RKO (cell line): Measurements from ENCODE around the gene GCAT.
"Not testable (repeated sequence)": the region's sequence is repeated elsewhere in the genome, so short reads cannot be mapped to it uniquely, and the experiment has no call there.

Experiments used
- DNase-seq: peaks from one replicate; pipeline ENCODE4 v3.0.0-alpha.2; 2016; ENCODE audit warnings: low spot score

The GCAT gene

DNA sequence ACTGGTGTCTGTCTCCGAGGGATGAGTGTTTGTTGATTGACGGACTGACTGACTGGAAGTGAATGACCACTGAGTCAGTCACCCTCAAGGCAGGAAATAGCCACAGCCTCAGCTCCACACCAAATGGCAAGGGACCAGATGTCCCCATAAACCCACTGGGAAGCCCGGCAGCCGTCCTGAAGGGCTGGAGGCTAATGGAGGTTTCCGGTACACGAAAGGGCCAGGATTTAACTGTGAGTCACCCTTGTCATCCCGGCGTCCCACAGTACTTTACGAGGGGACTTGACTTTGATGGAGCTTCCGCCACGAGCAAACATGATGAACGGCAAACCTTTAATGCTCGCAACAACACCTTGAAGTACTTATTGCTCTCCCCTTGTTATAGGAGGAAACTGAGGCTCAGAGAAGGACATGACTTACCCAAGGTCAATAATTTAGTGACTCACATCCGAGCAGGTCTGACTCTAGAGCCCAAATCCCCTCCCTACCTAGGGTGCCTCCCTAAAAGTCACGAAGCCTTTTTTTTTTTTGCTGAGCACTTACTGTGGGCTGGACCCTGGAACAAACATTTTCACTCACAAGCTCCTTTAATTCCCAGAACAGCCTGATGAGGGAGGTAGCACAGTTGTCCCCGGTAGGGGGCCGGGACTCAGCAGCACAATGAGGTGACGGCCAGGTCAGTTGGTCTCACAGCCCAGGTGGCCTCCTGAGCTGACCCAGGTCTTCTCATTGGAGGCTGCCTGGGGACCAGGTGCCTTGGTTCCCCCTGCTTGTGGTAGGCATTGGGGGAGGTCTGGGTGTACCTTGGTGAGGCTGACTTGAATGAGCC, 25.2 kb upstream of the GCAT start:
- DNase-seq: no peak

- no peak for DNase-seq
Observed at GRCh38 chr22:37784829-37785495, 22.8 kb upstream of the GCAT start.

DNA sequence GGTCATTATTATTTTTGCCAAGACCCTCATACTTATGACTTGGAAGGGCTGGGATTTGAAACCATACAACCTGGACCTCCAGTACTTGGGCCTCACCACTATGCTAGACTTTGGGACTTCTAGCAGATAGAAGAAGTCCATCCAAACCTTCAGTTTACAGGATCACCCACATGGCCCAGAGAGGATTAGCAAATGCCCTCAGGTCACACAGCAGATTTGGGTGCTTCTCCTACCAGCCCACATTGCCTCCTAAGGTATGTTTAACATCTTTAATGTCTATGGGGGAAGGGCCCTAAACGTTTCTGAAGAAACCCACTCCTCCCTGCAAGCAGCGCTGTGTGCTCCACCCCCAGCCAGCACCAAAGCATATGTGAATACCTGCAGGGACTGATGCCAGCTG, 17.5 kb upstream of the GCAT start:
- DNase-seq: no peak

DNA sequence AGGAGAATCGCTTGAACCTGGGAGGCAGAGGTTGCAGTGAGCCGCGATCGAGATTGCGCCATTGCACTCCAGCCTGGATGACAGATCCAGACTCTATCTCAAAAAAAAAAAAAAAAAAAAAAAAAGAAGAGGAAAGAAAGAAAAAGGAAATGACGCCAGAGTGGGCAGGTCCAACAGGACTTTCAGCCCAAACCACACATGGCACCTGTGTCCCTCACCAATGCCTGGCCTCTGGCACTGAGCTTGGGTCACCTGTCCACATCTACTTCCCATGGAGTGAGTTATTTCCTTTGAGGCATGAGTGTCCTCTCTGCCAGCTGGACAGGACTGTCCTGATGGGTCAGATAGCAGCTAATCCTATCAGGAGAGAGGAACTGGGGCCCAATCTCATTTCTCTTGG, 15.2 kb upstream of the GCAT start:
- no peak for DNase-seq

GRCh38 chr22:37794376-37794775, 13.4 kb upstream of the GCAT start:
- DNase-seq: no peak

- no peak for DNase-seq
Observed at GRCh38 chr22:37796079-37796478, 11.7 kb upstream of the GCAT start.

- DNase-seq: not testable (repeated sequence)
Observed at GRCh38 chr22:37797259-37797658, 10.5 kb upstream of the GCAT start.

- DNase-seq: no peak
Observed at GRCh38 chr22:37797874-37798500, 9.7 kb upstream of the GCAT start.

- not testable (repeated sequence) for DNase-seq
Observed at GRCh38 chr22:37799979-37800378, 7.8 kb upstream of the GCAT start.

DNA sequence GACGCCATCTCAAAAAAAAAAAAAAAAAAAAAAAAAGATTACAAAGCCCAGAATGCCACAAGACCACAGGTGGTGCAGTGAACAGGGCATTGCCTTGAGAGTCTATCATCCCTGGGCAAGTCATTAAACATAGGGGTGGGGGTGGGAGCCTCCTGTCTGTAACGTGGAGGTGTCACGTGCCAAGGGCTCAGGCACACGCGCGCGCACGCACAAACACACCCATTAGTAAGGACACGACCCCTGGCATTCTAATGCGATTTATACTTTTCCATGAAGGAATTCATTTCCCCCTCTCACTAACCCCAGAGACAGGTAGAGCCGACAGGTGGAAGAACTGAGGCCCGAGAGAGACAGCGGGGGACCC, 5.8 kb upstream of the GCAT start:
- DNase-seq: no peak

DNA sequence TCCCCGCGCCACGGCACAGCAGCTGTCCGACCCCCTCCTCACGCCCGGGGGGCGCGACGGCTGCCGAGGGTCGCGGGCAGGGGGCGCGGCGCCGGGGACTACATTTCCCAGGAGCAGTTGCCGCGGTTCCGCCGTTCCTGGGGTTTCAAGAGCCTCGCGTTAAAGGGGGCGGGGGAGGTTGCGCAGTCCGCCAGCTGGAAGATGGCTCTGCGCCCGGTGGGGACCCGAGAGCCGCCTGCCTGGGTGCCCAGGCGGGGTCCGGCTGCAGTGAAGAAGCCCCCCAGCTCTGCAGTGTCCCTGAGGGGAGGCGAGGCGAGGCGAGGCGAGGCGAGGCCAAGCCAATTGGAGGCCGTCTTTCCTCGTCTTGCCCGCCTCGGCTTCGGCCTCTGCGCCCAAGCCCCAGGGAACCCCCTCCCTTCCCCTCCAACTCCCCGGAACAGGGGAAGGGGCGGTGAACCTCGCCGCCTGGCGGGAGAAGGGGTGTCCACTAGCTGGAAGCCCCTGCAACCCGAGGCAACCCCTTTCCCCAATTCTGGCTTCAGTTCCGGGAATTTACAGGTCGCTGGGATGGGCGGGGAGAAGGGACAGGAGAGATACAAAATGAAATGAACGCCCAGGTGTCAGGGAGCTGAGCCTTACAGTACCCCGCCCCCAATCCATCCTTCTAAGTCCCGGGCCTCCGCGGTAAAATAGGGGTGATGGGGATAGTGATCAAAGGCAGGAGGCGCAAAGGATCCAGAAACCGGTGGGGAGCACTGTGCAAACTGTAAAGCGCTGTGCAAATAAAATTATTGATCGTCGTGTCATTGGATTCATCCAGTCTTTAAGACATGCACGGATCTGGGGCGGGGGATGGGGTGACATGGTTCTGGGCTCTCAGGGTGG, 5.2 kb upstream of the GCAT start:
- no peak for DNase-seq

DNA sequence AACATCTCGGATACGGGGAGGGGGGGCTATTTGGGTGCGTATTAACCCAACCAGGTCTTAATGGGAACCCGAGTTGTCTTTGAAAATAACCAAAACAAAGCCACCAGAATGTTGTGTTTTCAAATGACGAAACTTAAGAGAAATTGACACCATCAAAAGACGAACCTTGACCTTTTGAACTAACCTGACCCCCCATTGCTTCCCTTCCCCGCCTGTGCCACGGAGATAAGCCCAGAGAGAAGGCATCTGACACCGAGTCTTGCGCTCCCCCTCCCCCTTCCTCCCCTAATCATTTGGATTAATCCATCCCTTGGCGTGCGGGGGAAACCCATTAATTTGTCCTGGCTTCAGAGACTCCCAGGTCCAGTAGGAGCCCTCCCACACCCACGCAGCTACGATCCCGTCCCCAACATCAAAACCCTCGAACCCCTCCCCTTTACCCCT, 4.5 kb upstream of the GCAT start:
- no peak for DNase-seq

- DNase-seq: no peak
Observed at GRCh38 chr22:37803639-37804351, 3.9 kb upstream of the GCAT start.

GRCh38 chr22:37804352-37804880, 3.3 kb upstream of the GCAT start:
- DNase-seq: no peak

DNA sequence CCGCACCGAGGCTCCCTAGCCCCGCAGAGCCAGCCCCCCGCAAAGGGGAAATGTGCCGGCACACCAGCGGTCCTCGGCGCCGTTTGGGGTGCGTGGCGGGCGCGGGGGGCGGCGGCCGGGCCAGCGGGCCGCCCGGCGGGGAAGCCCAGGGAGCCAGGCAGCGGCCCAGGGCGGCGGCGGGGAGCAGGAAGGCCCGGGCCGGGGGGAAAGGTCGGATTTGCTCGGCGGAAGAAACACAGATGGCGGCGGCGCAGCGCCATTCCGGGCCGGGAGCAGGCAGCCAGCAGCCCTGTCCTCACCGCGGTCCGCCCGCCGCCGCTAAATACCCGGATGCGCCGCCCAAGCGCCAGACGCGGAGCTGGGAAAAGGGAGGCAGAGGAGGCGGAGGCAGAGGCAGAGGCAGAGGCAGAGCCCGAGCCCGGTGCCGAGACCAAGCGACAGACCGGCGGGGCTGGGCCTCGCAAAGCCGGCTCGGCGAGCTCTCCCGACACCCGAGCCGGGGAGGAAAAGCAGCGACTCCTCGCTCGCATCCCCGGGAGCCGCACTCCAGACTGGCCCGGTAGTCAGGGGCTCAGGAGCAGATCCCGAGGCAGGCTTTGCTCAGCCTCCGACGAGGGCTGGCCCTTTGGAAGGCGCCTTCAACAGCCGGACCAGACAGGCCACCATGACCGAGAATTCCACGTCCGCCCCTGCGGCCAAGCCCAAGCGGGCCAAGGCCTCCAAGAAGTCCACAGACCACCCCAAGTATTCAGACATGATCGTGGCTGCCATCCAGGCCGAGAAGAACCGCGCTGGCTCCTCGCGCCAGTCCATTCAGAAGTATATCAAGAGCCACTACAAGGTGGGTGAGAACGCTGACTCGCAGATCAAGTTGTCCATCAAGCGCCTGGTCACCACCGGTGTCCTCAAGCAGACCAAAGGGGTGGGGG, 2.6 kb upstream of the GCAT start:
- DNase-seq: peak; percentile 84

DNA sequence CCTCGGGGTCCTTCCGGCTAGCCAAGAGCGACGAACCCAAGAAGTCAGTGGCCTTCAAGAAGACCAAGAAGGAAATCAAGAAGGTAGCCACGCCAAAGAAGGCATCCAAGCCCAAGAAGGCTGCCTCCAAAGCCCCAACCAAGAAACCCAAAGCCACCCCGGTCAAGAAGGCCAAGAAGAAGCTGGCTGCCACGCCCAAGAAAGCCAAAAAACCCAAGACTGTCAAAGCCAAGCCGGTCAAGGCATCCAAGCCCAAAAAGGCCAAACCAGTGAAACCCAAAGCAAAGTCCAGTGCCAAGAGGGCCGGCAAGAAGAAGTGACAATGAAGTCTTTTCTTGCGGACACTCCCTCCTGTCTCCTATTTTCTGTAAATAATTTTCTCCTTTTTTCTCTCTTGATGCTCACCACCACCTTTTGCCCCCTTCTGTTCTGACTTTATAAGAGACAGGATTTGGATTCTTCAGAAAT, 1.9 kb upstream of the GCAT start:
- peak; percentile 27 for DNase-seq

GRCh38 chr22:37806409-37807333, 1.1 kb upstream of the GCAT start:
- DNase-seq: peak; percentile 79

DNA sequence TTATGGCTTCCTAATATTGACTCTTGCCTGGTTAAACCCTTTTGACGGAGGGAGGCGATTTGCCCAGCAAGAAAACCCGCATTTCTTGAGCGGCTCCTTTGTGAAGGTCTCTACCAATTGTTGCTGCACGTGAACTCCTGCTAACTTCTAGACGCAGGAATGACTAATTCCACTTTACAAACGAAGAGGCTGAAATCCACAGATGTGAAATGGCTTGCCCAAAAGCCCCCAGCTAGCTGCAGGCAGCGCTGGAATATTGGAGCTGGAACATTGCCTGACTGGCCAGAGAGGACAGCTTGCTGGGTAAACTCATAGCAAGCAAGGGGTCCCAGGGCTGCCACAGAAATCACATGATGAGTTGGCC, 542 bp downstream of the GCAT start:
- DNase-seq: peak; percentile 56
